SK-N-SH (cell line): Measurements from ENCODE around the gene MRPS27. TPM values are rescaled to one million over a fixed set of nuclear protein-coding genes. Genes with fewer than 3 reads are reported as not detected.

Experiments used
- CTCF ChIA-PET: fragments of 300-600, 350-600 bp; formaldehyde crosslinking; extraction: SDS; loops from one replicate; lab custom pipeline; 2021; lab: Yijun Ruan, JAX
- POLR2A ChIA-PET: fragments of 350-600 bp; sonication (Branson Sonifier 250); formaldehyde crosslinking; extraction: SDS; loops from one replicate; lab custom pipeline; 2020; ENCODE audit warnings: antibody characterized with exemption, inconsistent platforms; lab: Yijun Ruan, JAX
- DNase-seq: peaks from one replicate; pipeline ENCODE4 v3.0.0; 2012
- H2AFZ ChIP-seq: fragments of 200-600 bp; sonication (generic); 2 replicates; pipeline ENCODE4 v1.8.1; 2016; ENCODE audit warnings: antibody characterized with exemption, mild to moderate bottlenecking, low read depth
- H3F3A ChIP-seq: fragments of 200-600 bp; sonication (generic); replicated peaks from 2 replicates; pipeline ENCODE3; 2016; ENCODE audit warnings: antibody characterized with exemption, mild to moderate bottlenecking; ENCODE audit not compliant: insufficient read depth
- H3K27ac ChIP-seq, 2 experiments: fragments of 200-500 bp in 1 of 2; fragments of 200-600 bp in 1 of 2; sonication (Bioruptor generic) in 1 of 2; sonication (generic), shearing (Covaris generic) in 1 of 2; 2 replicates each; pipeline versions ENCODE4 v1.5.1 to v1.6.1; 2014 to 2016; ENCODE audit warnings: low read depth in 2 of 2, inconsistent platforms in 1 of 2, low read length in 1 of 2, mild to moderate bottlenecking in 1 of 2, mixed read lengths in 1 of 2
- H3K27me3 ChIP-seq: fragments of 200-600 bp; sonication (generic), shearing (Covaris generic); 2 replicates; pipeline ENCODE4 v1.6.1; 2016; ENCODE audit warnings: mixed run types; ENCODE audit not compliant: insufficient read depth
- H3K36me3 ChIP-seq, 2 experiments: fragments of 200-500 bp in 1 of 2; fragments of 200-600 bp in 1 of 2; sonication (Bioruptor generic) in 1 of 2; sonication (generic) in 1 of 2; replicated peaks in 1 of 2; 2 replicates each; pipeline versions ENCODE3 to v1.5.1; 2014 to 2016; ENCODE audit warnings: low read length in 1 of 2, mild to moderate bottlenecking in 1 of 2; ENCODE audit not compliant: insufficient read depth in 2 of 2, control insufficient read depth in 1 of 2
- H3K4me1 ChIP-seq, 2 experiments: fragments of 200-500 bp in 1 of 2; fragments of 200-600 bp in 1 of 2; sonication (Bioruptor generic) in 1 of 2; sonication (generic), shearing (Covaris generic) in 1 of 2; 2 replicates each; pipeline versions ENCODE4 v1.5.1 to v1.6.1; 2014 to 2016; ENCODE audit warnings: low read depth in 1 of 2, low read length in 1 of 2, mixed run types in 1 of 2; ENCODE audit not compliant: insufficient read depth in 2 of 2, control insufficient read depth in 1 of 2
- H3K4me2 ChIP-seq: fragments of 200-600 bp; sonication (generic), shearing (Covaris generic); 2 replicates; pipeline ENCODE4 v1.6.1; 2017; ENCODE audit warnings: mixed run types
- H3K4me3 ChIP-seq, 2 experiments: fragments of 200-500 bp in 1 of 2; fragments of 200-600 bp in 1 of 2; sonication (Bioruptor generic) in 1 of 2; sonication (generic), shearing (Covaris generic) in 1 of 2; 2 replicates each; pipeline versions ENCODE4 v1.5.1 to v1.8.1; 2014 to 2016; ENCODE audit warnings: low read depth in 2 of 2, inconsistent platforms in 1 of 2, low read length in 1 of 2, mild to moderate bottlenecking in 1 of 2, mixed read lengths in 1 of 2, moderate library complexity in 1 of 2
- H3K79me2 ChIP-seq: fragments of 200-600 bp; sonication (generic); 2 replicates; pipeline ENCODE4 v1.8.1; 2017; ENCODE audit warnings: mild to moderate bottlenecking; ENCODE audit not compliant: insufficient read depth
- H3K9ac ChIP-seq: fragments of 200-600 bp; sonication (generic); 2 replicates; pipeline ENCODE4 v1.6.1; 2017; ENCODE audit warnings: mixed run types
- H3K9me2 ChIP-seq: fragments of 200-600 bp; sonication (generic); 2 replicates; pipeline ENCODE4 v1.6.1; 2017; ENCODE audit warnings: mixed run types
- H3K9me3 ChIP-seq: fragments of 200-600 bp; sonication (generic); 2 replicates; pipeline ENCODE4 v1.6.1; 2017; ENCODE audit warnings: mixed run types, mild to moderate bottlenecking, moderate library complexity
- H4K20me1 ChIP-seq: fragments of 200-600 bp; sonication (generic); 2 replicates; pipeline ENCODE4 v1.6.1; 2017; ENCODE audit warnings: mild to moderate bottlenecking, mixed run types; ENCODE audit not compliant: insufficient read depth
- CTCF ChIP-seq: fragments of 200-600 bp; sonication (generic); IDR thresholded peaks from 2 replicates; pipeline ENCODE4 v1.6.1; 2017; ENCODE audit warnings: antibody characterized with exemption, mild to moderate bottlenecking, moderate library complexity
- ELF1 ChIP-seq: IDR thresholded peaks from 2 replicates; pipeline ENCODE4 v1.4.0; 2012
- EP300 ChIP-seq, 2 experiments: IDR thresholded peaks; 2 replicates each; pipeline versions ENCODE4 v1.4.0 to v1.6.1; 2012; ENCODE audit warnings: borderline replicate concordance in 1 of 2, low read depth in 1 of 2, low read length in 1 of 2
- FOSL2 ChIP-seq: IDR thresholded peaks from 2 replicates; pipeline ENCODE4 v1.4.0; 2012; ENCODE audit warnings: low read depth, mild to moderate bottlenecking, moderate library complexity, borderline replicate concordance
- GABPA ChIP-seq: IDR thresholded peaks from 2 replicates; pipeline ENCODE4 v1.4.0; 2012; ENCODE audit warnings: low read depth, mild to moderate bottlenecking
- MAX ChIP-seq: IDR thresholded peaks from 2 replicates; pipeline ENCODE4 v1.4.0; 2012; ENCODE audit warnings: low read depth
- NRF1 ChIP-seq: IDR thresholded peaks from 2 replicates; pipeline ENCODE4 v1.6.1; 2012; ENCODE audit warnings: low read depth, mild to moderate bottlenecking, low read length
- RAD21 ChIP-seq: IDR thresholded peaks from 2 replicates; pipeline ENCODE4 v1.6.1; 2012; ENCODE audit warnings: mild to moderate bottlenecking, low read length
- RCOR1 ChIP-seq: fragments of 150-350 bp; IDR thresholded peaks from 2 replicates; pipeline ENCODE4 v1.6.1; 2017; ENCODE audit warnings: antibody characterized with exemption, low read length
- RFX5 ChIP-seq: IDR thresholded peaks from 2 replicates; pipeline ENCODE4 v1.6.1; 2012; ENCODE audit warnings: mild to moderate bottlenecking, improper control_type of control experiment, low read length
- SIN3A ChIP-seq: IDR thresholded peaks from 2 replicates; pipeline ENCODE4 v1.6.1; 2012; ENCODE audit warnings: low read depth, mild to moderate bottlenecking, low read length, moderate library complexity, borderline replicate concordance
- SMC3 ChIP-seq: IDR thresholded peaks from 2 replicates; pipeline ENCODE4 v1.6.1; 2012; ENCODE audit warnings: low read depth, low read length, improper control_type of control experiment
- TAF1 ChIP-seq: IDR thresholded peaks from 2 replicates; pipeline ENCODE4 v1.6.1; 2012; ENCODE audit warnings: low read depth, mild to moderate bottlenecking, low read length, moderate library complexity, borderline replicate concordance
- USF1 ChIP-seq: IDR thresholded peaks from 2 replicates; pipeline ENCODE4 v1.4.0; 2012; ENCODE audit warnings: low read depth, borderline replicate concordance
- USF2 ChIP-seq: fragments of 150-350 bp; IDR thresholded peaks from 2 replicates; pipeline ENCODE4 v1.6.1; 2017; ENCODE audit warnings: antibody characterized with exemption, low read length, low read depth, borderline replicate concordance
- YY1 ChIP-seq: IDR thresholded peaks from 2 replicates; pipeline ENCODE4 v1.4.0; 2012; ENCODE audit warnings: low read depth, mild to moderate bottlenecking
- WGBS: methylation state at CpG from one replicate; pipeline ENCODE4 v1.1.6; 2017; ENCODE audit warnings: low lambda C conversion rate; 5-methylcytosine and 5-hydroxymethylcytosine counted together
- polyA plus RNA-seq, 3 experiments: library from polyadenylated mRNA; depleted of rRNA; stranded (reverse); fragments of >200 nt; gene quantifications; 2 replicates each; pipeline ENCODE4 v1.2.3, GENCODE V29; 2012
- TF ChIP-seq, protein P1 (sequence below): IDR thresholded peaks from 2 replicates; pipeline ENCODE4; 2012
- TF ChIP-seq, protein P2 (sequence below): fragments of 150-350 bp; IDR thresholded peaks from 2 replicates; pipeline ENCODE4 v1.6.1; 2016; ENCODE audit warnings: mild to moderate bottlenecking, low read depth, low read length

The MRPS27 gene
- polyA plus RNA-seq, 1 of the 3 experiments (the other 2 are of a cell fraction): 37.5 TPM

GRCh38 chr5:72184408-72184807 is 135.6 kb downstream of the MRPS27 start:
- CTCF ChIA-PET: interaction anchor here (0.8 to 1.8 kb wide), 2 partner anchors 14 to 124 kb away, joined by 3 to 7 read pairs; no protein-coding TSS in a partner anchor
- TF ChIP-seq SIN3A (no peak), RFX5 (no peak), USF1 (no peak), CTCF (no peak), ELF1 (no peak), USF2 (no peak), MAX (no peak), NRF1 (no peak), FOSL2 (no peak), RCOR1 (no peak), TAF1 (no peak), SMC3 (no peak), GABPA (no peak), RAD21 (no peak), YY1 (no peak), EP300 (IDR thresholded peaks at IDR 0.05; ENCODE audit: borderline replicate concordance in 1 of 2, low read depth in 1 of 2, low read length in 1 of 2) (no peak)
- TF ChIP-seq, protein P1, sequence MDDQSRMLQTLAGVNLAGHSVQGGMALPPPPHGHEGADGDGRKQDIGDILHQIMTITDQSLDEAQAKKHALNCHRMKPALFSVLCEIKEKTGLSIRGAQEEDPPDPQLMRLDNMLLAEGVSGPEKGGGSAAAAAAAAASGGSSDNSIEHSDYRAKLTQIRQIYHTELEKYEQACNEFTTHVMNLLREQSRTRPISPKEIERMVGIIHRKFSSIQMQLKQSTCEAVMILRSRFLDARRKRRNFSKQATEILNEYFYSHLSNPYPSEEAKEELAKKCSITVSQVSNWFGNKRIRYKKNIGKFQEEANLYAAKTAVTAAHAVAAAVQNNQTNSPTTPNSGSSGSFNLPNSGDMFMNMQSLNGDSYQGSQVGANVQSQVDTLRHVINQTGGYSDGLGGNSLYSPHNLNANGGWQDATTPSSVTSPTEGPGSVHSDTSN: no peak
- TF ChIP-seq, protein P2, sequence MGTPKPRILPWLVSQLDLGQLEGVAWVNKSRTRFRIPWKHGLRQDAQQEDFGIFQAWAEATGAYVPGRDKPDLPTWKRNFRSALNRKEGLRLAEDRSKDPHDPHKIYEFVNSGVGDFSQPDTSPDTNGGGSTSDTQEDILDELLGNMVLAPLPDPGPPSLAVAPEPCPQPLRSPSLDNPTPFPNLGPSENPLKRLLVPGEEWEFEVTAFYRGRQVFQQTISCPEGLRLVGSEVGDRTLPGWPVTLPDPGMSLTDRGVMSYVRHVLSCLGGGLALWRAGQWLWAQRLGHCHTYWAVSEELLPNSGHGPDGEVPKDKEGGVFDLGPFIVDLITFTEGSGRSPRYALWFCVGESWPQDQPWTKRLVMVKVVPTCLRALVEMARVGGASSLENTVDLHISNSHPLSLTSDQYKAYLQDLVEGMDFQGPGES: no peak

More at GRCh38 chr5:72184408-72184807, 135.6 kb downstream of the MRPS27 start:
- peaks cover 98% of the 10 kb centered on the region for H4K20me1 ChIP-seq
- peak overlapping the region in 1 of 2 experiments; percentile 23; a peak in 2 of 4 replicates for H3K27ac ChIP-seq
- H3K9me3 ChIP-seq: no peaks in the 10 kb centered on the region
- H3K9ac ChIP-seq: no peak overlapping the region
- no peaks in the 10 kb centered on the region for H3K27me3 ChIP-seq
- peaks cover 81 to 91% of the 10 kb centered on the region in 2 experiments for H3K36me3 ChIP-seq
- H3K79me2 ChIP-seq: peaks cover 100% of the 10 kb centered on the region
- H3F3A ChIP-seq: peaks cover 40% of the 10 kb centered on the region
- no peak overlapping the region for H3K4me3 ChIP-seq
- peaks cover 14 to 40% of the 10 kb centered on the region in 2 experiments for H3K4me1 ChIP-seq
- no peak for DNase-seq
- H3K9me2 ChIP-seq: no peaks in the 10 kb centered on the region
- WGBS: 93% methylated on average over 3 of the region's 3 CpGs
- H3K4me2 ChIP-seq: no peak overlapping the region
- POLR2A ChIA-PET: no interaction called here
- no peak overlapping the region for H2AFZ ChIP-seq
